ENCODE results near the gene NFIB.

DNA sequence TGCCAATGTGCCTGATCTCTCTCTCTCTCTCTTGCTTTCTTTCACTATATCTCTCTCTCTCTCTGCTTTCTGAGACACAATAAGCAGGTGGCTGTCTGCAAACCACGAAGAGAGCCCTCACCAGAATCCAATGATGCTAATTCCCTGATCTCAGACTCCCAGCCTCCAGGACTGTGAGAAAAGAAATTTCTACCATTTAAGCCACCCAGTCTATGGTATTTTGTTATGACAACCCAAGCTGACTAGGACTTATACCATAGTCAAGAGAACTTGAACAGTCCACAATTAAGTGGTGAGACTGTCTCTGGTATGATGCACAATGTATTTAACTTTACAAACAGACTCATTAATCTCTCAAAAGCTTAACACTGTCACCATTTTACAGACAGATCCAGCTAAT is 67.0 kb downstream of the NFIB start:
- TF ChIP-seq, protein P1, sequence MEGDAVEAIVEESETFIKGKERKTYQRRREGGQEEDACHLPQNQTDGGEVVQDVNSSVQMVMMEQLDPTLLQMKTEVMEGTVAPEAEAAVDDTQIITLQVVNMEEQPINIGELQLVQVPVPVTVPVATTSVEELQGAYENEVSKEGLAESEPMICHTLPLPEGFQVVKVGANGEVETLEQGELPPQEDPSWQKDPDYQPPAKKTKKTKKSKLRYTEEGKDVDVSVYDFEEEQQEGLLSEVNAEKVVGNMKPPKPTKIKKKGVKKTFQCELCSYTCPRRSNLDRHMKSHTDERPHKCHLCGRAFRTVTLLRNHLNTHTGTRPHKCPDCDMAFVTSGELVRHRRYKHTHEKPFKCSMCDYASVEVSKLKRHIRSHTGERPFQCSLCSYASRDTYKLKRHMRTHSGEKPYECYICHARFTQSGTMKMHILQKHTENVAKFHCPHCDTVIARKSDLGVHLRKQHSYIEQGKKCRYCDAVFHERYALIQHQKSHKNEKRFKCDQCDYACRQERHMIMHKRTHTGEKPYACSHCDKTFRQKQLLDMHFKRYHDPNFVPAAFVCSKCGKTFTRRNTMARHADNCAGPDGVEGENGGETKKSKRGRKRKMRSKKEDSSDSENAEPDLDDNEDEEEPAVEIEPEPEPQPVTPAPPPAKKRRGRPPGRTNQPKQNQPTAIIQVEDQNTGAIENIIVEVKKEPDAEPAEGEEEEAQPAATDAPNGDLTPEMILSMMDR (IDR thresholded peaks at IDR 0.05; ENCODE audit: low read length): no peak
- TF ChIP-seq EZH2 (optimal IDR thresholded peaks at IDR 0.05; ENCODE audit: low read depth, low read length) (no peak), EZH2phosphoT487 (IDR thresholded peaks at IDR 0.05; ENCODE audit: low read length) (no peak)
